IMR-90 (cell line): ENCODE results near the gene MIOX. TPM values are rescaled to one million over a fixed set of nuclear protein-coding genes. Genes with fewer than 3 reads are reported as not detected.

Experiments used
- ATAC-seq: fragments of 200-7000 bp; cut with Tn5 transposase; 2 replicates; pipeline ENCODE4 v1.9.1; 2020; ENCODE audit warnings: low read depth, mild to moderate bottlenecking, moderate library complexity
- BruUV-seq: library from RNA; stranded (reverse); fragments of 400-500 nt; replicated peaks from 2 replicates; lab custom pipeline; 2021; lab: Mats Ljungman, UMichigan
- CTCF ChIA-PET: fragments of 300-600 bp; formaldehyde crosslinking; extraction: SDS; loops from one replicate; lab custom pipeline; 2021; ENCODE audit warnings: antibody characterized with exemption; lab: Yijun Ruan, JAX
- POLR2A ChIA-PET: fragments of 300-600 bp; sonication (Branson Sonifier 250); formaldehyde crosslinking; loops from one replicate; lab custom pipeline; 2022; ENCODE audit warnings: antibody characterized with exemption; ENCODE audit not compliant: unreplicated experiment; lab: Charles Lee
- DNase-seq: peaks from one replicate; pipeline ENCODE4 v3.0.0; 2013
- H2AFZ ChIP-seq: replicated peaks from 2 replicates; pipeline ENCODE3; 2013; ENCODE audit warnings: low read length, mild to moderate bottlenecking; ENCODE audit not compliant: poor library complexity
- H2AK5ac ChIP-seq: 2 replicates; pipeline ENCODE4 v1.6.1; 2013; ENCODE audit warnings: low read depth, low read length, inconsistent platforms
- H2AK9ac ChIP-seq: replicated peaks from 2 replicates; pipeline ENCODE3; 2013; ENCODE audit warnings: mild to moderate bottlenecking, low read depth, low read length, moderate library complexity; ENCODE audit not compliant: poor library complexity
- H2BK120ac ChIP-seq: 2 replicates; pipeline ENCODE4 v1.6.1; 2013; ENCODE audit warnings: low read depth, low read length, inconsistent platforms
- H2BK15ac ChIP-seq: 3 replicates; pipeline ENCODE4 v1.6.1; 2013; ENCODE audit warnings: low read depth, low read length, inconsistent platforms
- H2BK20ac ChIP-seq: 2 replicates; pipeline ENCODE4 v1.6.1; 2013; ENCODE audit warnings: low read depth, mild to moderate bottlenecking, inconsistent platforms, low read length, moderate library complexity
- H2BK5ac ChIP-seq: 2 replicates; pipeline ENCODE4 v1.6.1; 2013; ENCODE audit warnings: mild to moderate bottlenecking, low read depth, low read length, inconsistent platforms; ENCODE audit not compliant: poor library complexity, severe bottlenecking
- H3K14ac ChIP-seq: replicated peaks from 2 replicates; pipeline ENCODE4 v1.6.1; 2013; ENCODE audit warnings: low read depth, low read length, inconsistent platforms
- H3K18ac ChIP-seq: 2 replicates; pipeline ENCODE4 v1.6.1; 2013; ENCODE audit warnings: low read depth, low read length, control low read depth
- H3K23ac ChIP-seq: 2 replicates; pipeline ENCODE4 v1.6.1; 2013; ENCODE audit warnings: low read depth, low read length, inconsistent platforms
- H3K27ac ChIP-seq: 2 replicates; pipeline ENCODE4 v1.5.1; 2013; ENCODE audit warnings: mild to moderate bottlenecking, control low read depth, low read length; ENCODE audit not compliant: insufficient read depth
- H3K27me3 ChIP-seq: 2 replicates; pipeline ENCODE4 v1.6.1; 2013; ENCODE audit warnings: low read length; ENCODE audit not compliant: control insufficient read depth, insufficient read depth
- H3K36me3 ChIP-seq: 2 replicates; pipeline ENCODE4 v1.6.1; 2013; ENCODE audit warnings: low read length, mixed read lengths; ENCODE audit not compliant: control insufficient read depth, insufficient read depth
- H3K4ac ChIP-seq: 2 replicates; pipeline ENCODE4 v1.6.1; 2013; ENCODE audit warnings: low read depth, low read length, inconsistent platforms
- H3K4me1 ChIP-seq: 2 replicates; pipeline ENCODE4 v1.6.1; 2013; ENCODE audit warnings: low read length, mixed read lengths; ENCODE audit not compliant: control insufficient read depth, insufficient read depth
- H3K4me2 ChIP-seq: 2 replicates; pipeline ENCODE4 v1.6.1; 2013; ENCODE audit warnings: low read depth, mild to moderate bottlenecking, control low read depth, low read length, moderate library complexity
- H3K4me3 ChIP-seq: 2 replicates; pipeline ENCODE4 v1.5.1; 2013; ENCODE audit warnings: low read depth, mild to moderate bottlenecking, control low read depth, low read length, moderate library complexity; ENCODE audit not compliant: insufficient read depth
- H3K56ac ChIP-seq: 2 replicates; pipeline ENCODE4 v1.6.1; 2013; ENCODE audit warnings: low read length, inconsistent platforms; ENCODE audit not compliant: insufficient read depth; ENCODE audit errors: extremely low read depth
- H3K79me1 ChIP-seq, 2 experiments: 2 replicates each; pipeline ENCODE4 v1.6.1; 2013; ENCODE audit warnings: low read length in 2 of 2, inconsistent platforms in 1 of 2, low read depth in 1 of 2
- H3K9ac ChIP-seq: 2 replicates; pipeline ENCODE4 v1.6.1; 2013; ENCODE audit warnings: low read depth, low read length, control low read depth
- H3K9me1 ChIP-seq: 2 replicates; pipeline ENCODE4 v1.6.1; 2013; ENCODE audit warnings: low read length, inconsistent platforms; ENCODE audit not compliant: insufficient read depth
- H3K9me3 ChIP-seq: 2 replicates; pipeline ENCODE4 v1.6.1; 2013; ENCODE audit warnings: low read length; ENCODE audit not compliant: control insufficient read depth, insufficient read depth
- H4K20me1 ChIP-seq: 2 replicates; pipeline ENCODE4 v1.6.1; 2013; ENCODE audit warnings: low read length, inconsistent platforms; ENCODE audit not compliant: insufficient read depth
- H4K5ac ChIP-seq: 2 replicates; pipeline ENCODE4 v1.6.1; 2013; ENCODE audit warnings: mild to moderate bottlenecking, low read depth, low read length, control low read depth
- H4K8ac ChIP-seq, 2 experiments: 2 replicates each; pipeline ENCODE4 v1.6.1; 2013; ENCODE audit warnings: low read depth in 2 of 2, low read length in 2 of 2, control low read depth in 1 of 2, inconsistent platforms in 1 of 2
- H4K91ac ChIP-seq: 2 replicates; pipeline ENCODE4 v1.6.1; 2013; ENCODE audit warnings: low read depth, low read length, inconsistent platforms; ENCODE audit not compliant: insufficient read depth
- BHLHE40 ChIP-seq: fragments of 150-350 bp; IDR thresholded peaks from 2 replicates; pipeline ENCODE4 v1.6.1; 2016; ENCODE audit warnings: mild to moderate bottlenecking, low read depth, low read length
- CEBPB ChIP-seq: IDR thresholded peaks from 2 replicates; pipeline ENCODE4 v1.6.1; 2012; ENCODE audit warnings: low read depth, low read length, improper control_type of control experiment
- CHD1 ChIP-seq: IDR thresholded peaks from 2 replicates; pipeline ENCODE4 v1.6.1; 2012; ENCODE audit warnings: low read depth, low read length, improper control_type of control experiment
- FOS ChIP-seq: fragments of 150-350 bp; IDR thresholded peaks from 2 replicates; pipeline ENCODE4 v1.6.1; 2016; ENCODE audit warnings: low read depth, low read length
- MAFK ChIP-seq: IDR thresholded peaks from 2 replicates; pipeline ENCODE4 v1.6.1; 2012; ENCODE audit warnings: low read depth, low read length, improper control_type of control experiment
- MAZ ChIP-seq: IDR thresholded peaks from 2 replicates; pipeline ENCODE4 v1.6.1; 2012; ENCODE audit warnings: low read depth, mild to moderate bottlenecking, low read length, improper control_type of control experiment, moderate library complexity, borderline replicate concordance
- MXI1 ChIP-seq: IDR thresholded peaks from 2 replicates; pipeline ENCODE4 v1.6.1; 2012; ENCODE audit warnings: low read depth, mild to moderate bottlenecking, low read length, moderate library complexity, borderline replicate concordance
- NFE2L2 ChIP-seq: fragments of 150-350 bp; IDR thresholded peaks from 2 replicates; pipeline ENCODE4 v1.6.1; 2016; ENCODE audit warnings: low read depth, mild to moderate bottlenecking, low read length
- POLR2A ChIP-seq: IDR thresholded peaks from 2 replicates; pipeline ENCODE4 v1.6.1; 2012; ENCODE audit warnings: mild to moderate bottlenecking, low read depth, low read length
- RAD21 ChIP-seq: IDR thresholded peaks from 2 replicates; pipeline ENCODE4 v1.6.1; 2012; ENCODE audit warnings: low read length, improper control_type of control experiment
- RCOR1 ChIP-seq: IDR thresholded peaks from 2 replicates; pipeline ENCODE4 v1.6.1; 2012; ENCODE audit warnings: mild to moderate bottlenecking, low read length, improper control_type of control experiment; ENCODE audit not compliant: insufficient replicate concordance
- RFX5 ChIP-seq: IDR thresholded peaks from 2 replicates; pipeline ENCODE4 v1.8.0; 2012; ENCODE audit warnings: low read depth, mild to moderate bottlenecking, low read length, moderate library complexity
- SMC3 ChIP-seq: fragments of 150-350 bp; IDR thresholded peaks from 2 replicates; pipeline ENCODE4 v1.6.1; 2016; ENCODE audit warnings: low read depth, mild to moderate bottlenecking, antibody characterized with exemption, low read length, moderate library complexity
- WGBS, 2 experiments: methylation state at CpG; one replicate each; pipeline versions ENCODE4 v1.1.5 to v1.1.7; 2013; ENCODE audit warnings: missing lambda C conversion rate in 2 of 2; ENCODE audit not compliant: insufficient read length in 1 of 2; ENCODE audit errors: extremely low coverage in 2 of 2; 5-methylcytosine and 5-hydroxymethylcytosine counted together
- dilution Hi-C: fragments of 300-500 bp; cut with HindIII; formaldehyde crosslinking; loops from one replicate; pipeline ENCODE4 v1.14.3; 2018; ENCODE audit warnings: low sequenced_read_pairs; ENCODE audit not compliant: unreplicated experiment
- in situ Hi-C: fragments of 300-500 bp; cut with MboI; formaldehyde crosslinking; loops from 3 replicates; pipeline ENCODE4 v1.14.3; 2019; ENCODE audit warnings: low sequenced_read_pairs, inconsistent platforms, mixed read lengths
- intact Hi-C: fragments of 100-400 bp; cut with micrococcal nuclease; formaldehyde crosslinking; loops from 2 replicates; pipeline ENCODE4 v1.10.0; 2022
- polyA plus RNA-seq, 3 experiments: library from polyadenylated mRNA; depleted of rRNA; stranded (reverse); fragments of >200 nt; gene quantifications; 2 replicates each; pipeline ENCODE4 v1.2.3, GENCODE V29; 2012; ENCODE audit warnings: low replicate concordance in 1 of 3
- total RNA-seq: library from RNA; depleted of rRNA; stranded (reverse); fragments of >200 nt; gene quantifications from 2 replicates; pipeline ENCODE4 v1.2.3, GENCODE V29; 2012
- TF ChIP-seq, protein P1 (sequence below): conservative IDR thresholded peaks from 2 replicates; pipeline ENCODE4 v1.5.1; 2012; ENCODE audit warnings: mild to moderate bottlenecking, low read depth, low read length, improper control_type of control experiment
- TF ChIP-seq, protein P2 (sequence below): fragments of 150-350 bp; IDR thresholded peaks from 2 replicates; pipeline ENCODE4 v1.6.1; 2017; ENCODE audit warnings: mild to moderate bottlenecking, antibody characterized with exemption, low read length, low read depth
- TF ChIP-seq, protein P3 (sequence below): fragments of 150-350 bp; IDR thresholded peaks from 2 replicates; pipeline ENCODE4 v1.6.1; 2016; ENCODE audit warnings: low read depth, mild to moderate bottlenecking, low read length, moderate library complexity, borderline replicate concordance

Gene MIOX
- total and polyA plus RNA-seq, 2 of the 4 experiments (the other 2 are of a cell fraction), result not detected

DNA sequence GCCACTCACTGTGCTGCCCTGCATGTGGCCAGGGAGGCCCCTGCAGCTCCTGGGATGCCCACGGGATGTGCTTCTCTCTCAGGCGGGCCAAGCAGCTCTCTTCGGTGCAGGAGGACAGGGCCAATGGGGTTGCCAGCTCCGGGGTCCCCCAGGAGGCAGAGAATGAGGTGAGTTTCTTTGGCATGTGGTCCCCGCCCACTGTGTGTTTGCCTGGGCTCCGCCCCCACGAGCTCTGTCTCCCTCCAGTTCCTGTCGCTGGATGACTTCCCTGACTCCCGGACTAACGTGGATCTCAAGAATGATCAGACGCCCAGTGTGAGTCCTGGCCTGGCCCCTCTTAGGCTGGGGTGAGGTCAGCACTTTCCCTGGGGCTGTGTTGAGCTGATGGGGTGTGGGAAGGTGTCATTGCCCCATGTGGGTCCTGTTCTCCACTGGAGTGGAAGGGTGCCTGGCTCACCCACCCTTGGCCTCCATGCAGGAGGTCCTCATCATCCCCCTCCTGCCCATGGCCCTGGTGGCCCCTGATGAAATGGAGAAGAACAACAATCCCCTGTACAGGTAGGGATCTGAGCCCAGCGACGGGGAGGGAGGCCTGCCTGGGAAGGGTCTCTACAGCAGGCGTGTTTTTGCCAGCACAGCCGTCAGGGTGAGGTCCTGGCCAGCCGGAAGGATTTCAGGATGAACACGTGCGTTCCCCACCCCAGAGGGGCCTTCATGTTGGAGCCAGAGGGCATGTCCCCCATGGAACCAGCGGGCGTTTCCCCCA lies 31.0 kb downstream of the MIOX start:
- Histone ChIP-seq H2BK5ac (no peak overlapping the region), H3K18ac (no peak overlapping the region), H3K4ac (no peak overlapping the region), H3K4me1 (no peaks in the 10 kb centered on the region), H4K5ac (no peak overlapping the region), H3K27ac (no peak overlapping the region), H4K20me1 (peaks cover 4% of the 10 kb centered on the region), H2AFZ (no peak overlapping the region), H3K36me3 (peaks cover 36% of the 10 kb centered on the region), H3K9me1 (no peaks in the 10 kb centered on the region), H2BK15ac (no peak overlapping the region), H2AK5ac (no peak overlapping the region), H4K8ac (no peak overlapping the region), H3K79me1 (peaks cover 22 to 37% of the 10 kb centered on the region in 2 experiments), H3K56ac (no peak overlapping the region), H2BK120ac (no peak overlapping the region), H3K9me3 (no peaks in the 10 kb centered on the region), H3K4me2 (no peak overlapping the region), H2AK9ac (no peak overlapping the region), H3K23ac (no peak overlapping the region), H4K91ac (no peak overlapping the region), H3K4me3 (no peak overlapping the region), H3K27me3 (no peaks in the 10 kb centered on the region), H2BK20ac (no peak overlapping the region), H3K14ac (no peak overlapping the region), H3K9ac (no peak overlapping the region)
- ATAC-seq (no peak), DNase-seq (no peak)
- ChIA-PET POLR2A (no interaction called here), CTCF (no interaction called here)
- dilution Hi-C loops (no loop called here), in situ Hi-C loops (no loop called here), intact Hi-C loops (no loop called here)
- TF ChIP-seq POLR2A (no peak), BHLHE40 (no peak), MAFK (no peak), RCOR1 (no peak), CHD1 (no peak), SMC3 (no peak), NFE2L2 (no peak), MXI1 (no peak), RAD21 (no peak), RFX5 (no peak), CEBPB (no peak), MAZ (no peak), FOS (no peak)
- TF ChIP-seq, protein P1, sequence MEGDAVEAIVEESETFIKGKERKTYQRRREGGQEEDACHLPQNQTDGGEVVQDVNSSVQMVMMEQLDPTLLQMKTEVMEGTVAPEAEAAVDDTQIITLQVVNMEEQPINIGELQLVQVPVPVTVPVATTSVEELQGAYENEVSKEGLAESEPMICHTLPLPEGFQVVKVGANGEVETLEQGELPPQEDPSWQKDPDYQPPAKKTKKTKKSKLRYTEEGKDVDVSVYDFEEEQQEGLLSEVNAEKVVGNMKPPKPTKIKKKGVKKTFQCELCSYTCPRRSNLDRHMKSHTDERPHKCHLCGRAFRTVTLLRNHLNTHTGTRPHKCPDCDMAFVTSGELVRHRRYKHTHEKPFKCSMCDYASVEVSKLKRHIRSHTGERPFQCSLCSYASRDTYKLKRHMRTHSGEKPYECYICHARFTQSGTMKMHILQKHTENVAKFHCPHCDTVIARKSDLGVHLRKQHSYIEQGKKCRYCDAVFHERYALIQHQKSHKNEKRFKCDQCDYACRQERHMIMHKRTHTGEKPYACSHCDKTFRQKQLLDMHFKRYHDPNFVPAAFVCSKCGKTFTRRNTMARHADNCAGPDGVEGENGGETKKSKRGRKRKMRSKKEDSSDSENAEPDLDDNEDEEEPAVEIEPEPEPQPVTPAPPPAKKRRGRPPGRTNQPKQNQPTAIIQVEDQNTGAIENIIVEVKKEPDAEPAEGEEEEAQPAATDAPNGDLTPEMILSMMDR, result no peak
- TF ChIP-seq, protein P2, sequence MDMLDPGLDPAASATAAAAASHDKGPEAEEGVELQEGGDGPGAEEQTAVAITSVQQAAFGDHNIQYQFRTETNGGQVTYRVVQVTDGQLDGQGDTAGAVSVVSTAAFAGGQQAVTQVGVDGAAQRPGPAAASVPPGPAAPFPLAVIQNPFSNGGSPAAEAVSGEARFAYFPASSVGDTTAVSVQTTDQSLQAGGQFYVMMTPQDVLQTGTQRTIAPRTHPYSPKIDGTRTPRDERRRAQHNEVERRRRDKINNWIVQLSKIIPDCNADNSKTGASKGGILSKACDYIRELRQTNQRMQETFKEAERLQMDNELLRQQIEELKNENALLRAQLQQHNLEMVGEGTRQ, result no peak
- TF ChIP-seq, protein P3, sequence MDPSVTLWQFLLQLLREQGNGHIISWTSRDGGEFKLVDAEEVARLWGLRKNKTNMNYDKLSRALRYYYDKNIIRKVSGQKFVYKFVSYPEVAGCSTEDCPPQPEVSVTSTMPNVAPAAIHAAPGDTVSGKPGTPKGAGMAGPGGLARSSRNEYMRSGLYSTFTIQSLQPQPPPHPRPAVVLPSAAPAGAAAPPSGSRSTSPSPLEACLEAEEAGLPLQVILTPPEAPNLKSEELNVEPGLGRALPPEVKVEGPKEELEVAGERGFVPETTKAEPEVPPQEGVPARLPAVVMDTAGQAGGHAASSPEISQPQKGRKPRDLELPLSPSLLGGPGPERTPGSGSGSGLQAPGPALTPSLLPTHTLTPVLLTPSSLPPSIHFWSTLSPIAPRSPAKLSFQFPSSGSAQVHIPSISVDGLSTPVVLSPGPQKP, result no peak
- 97% methylated on average over 9 of the region's 20 CpGs; no CpG with 5 or more reads in 1 of the 2 experiments for WGBS, 2 experiments
- no TSS peak for BruUV-seq
